ENCODE results near the gene NXPH4.

NXPH4 gene

DNA sequence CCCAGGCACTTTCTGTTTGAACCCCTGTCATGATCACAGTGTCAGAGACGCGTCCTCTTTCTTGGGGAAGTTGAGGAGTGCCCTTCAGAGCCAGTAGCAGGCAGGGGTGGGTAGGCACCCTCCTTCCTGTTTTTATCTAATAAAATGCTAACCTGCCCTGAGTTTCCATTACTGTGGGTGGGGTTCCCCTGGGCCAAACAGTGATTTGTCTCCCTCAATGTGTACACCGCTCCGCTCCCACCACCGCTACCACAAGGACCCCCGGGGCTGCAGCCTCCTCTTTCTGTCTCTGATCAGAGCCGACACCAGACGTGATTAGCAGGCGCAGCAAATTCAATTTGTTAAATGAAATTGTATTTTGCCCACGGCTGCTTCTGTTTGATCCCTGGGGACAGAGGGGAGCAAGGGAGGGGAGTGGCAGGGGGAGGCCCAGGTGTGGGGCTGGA is 18.0 kb downstream of the NXPH4 start:
- DNase-seq = no peak

DNA sequence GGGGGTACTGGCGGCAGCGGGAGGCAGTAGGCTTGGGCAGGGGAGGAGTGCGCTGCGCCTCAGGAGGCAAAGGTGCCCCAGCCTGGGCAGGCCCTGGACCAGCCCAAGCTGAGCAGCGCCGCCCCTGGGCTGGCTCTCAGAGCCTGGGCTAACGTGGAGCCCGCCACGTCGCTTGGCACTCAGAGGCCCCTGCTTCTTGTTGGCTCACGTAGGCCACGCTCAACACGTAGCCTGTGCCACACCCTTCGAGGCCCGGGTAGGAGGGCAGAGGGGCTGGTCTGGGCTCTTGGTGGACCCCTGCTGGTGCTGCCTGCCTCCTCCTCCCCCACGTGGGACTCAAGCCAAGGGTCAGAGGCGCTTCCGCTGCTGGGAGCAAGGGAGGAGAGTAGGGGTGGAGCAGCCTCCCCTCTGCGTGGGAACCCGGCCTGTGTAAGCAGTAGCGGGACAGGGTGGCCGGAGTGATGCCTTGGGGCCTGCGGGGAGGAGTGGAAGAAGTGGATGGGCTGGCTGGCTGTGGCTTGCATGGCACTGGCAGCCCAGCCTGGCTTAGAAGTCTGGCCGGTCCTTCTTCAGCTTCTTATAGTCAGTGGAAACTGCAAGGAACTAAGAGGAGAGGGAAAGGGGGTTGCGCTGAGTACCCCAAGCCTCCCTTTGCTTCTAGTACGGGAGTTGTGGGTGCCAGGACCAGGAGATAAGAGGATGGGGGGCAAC is 18.6 kb downstream of the NXPH4 start:
- DNase-seq = no peak

GRCh38 chr12:57235728-57236131 is 19.1 kb downstream of the NXPH4 start:
- DNase-seq = no peak

DNA sequence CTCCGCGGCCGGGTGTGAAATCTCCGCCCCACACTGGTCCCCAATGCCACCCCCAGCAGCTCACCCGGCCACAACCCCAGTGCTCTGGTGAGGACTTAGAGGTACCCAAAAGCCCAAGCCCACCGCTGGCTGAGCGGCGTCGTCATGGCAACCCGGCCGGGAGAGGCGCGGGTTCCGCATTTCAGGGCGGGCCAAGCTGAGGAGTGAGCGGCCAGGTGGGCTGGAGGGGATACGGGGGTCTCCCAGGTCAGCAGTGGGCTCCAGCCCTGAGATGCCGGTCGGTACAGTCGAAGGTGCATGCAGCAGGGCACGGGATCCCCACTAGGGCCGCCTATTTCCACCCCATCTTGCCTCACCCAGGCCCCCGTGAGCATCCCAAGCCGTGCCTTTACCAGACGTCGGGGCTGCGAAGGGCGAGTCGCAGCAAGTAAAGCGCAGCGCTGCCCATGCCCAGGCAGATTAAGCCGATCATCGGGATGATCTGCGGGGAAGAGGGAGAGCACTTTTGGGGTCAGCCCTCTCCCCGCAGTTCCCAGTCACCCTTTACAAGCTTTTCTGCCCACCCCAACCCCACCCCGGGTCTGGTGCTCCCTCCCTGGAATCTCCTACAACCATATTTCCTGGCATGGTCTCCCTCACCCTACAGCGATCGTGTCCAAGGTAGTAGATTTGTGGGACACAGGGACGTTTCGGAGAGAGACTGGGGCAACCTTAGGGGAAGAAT is 19.8 kb downstream of the NXPH4 start:
- DNase-seq = no peak

GRCh38 chr12:57236925-57237595 is 20.5 kb downstream of the NXPH4 start:
- DNase-seq = no peak

DNA sequence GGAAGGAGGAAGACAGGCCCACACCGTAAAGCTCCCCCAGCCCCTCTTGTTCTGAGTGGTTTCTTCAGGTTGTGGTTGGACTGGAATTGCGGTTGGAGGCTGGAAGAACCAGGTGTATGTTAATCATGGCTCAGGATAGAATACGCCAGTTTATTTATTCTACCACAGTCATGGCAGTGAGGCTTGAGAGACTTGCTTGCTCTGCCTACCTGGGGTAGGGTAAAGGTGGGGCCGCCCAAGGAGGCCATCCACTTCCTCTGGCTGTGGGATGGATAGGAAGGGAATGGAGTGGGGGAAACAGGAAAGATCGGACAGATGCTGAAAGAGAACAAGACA is 21.0 kb downstream of the NXPH4 start:
- DNase-seq = no peak

DNA sequence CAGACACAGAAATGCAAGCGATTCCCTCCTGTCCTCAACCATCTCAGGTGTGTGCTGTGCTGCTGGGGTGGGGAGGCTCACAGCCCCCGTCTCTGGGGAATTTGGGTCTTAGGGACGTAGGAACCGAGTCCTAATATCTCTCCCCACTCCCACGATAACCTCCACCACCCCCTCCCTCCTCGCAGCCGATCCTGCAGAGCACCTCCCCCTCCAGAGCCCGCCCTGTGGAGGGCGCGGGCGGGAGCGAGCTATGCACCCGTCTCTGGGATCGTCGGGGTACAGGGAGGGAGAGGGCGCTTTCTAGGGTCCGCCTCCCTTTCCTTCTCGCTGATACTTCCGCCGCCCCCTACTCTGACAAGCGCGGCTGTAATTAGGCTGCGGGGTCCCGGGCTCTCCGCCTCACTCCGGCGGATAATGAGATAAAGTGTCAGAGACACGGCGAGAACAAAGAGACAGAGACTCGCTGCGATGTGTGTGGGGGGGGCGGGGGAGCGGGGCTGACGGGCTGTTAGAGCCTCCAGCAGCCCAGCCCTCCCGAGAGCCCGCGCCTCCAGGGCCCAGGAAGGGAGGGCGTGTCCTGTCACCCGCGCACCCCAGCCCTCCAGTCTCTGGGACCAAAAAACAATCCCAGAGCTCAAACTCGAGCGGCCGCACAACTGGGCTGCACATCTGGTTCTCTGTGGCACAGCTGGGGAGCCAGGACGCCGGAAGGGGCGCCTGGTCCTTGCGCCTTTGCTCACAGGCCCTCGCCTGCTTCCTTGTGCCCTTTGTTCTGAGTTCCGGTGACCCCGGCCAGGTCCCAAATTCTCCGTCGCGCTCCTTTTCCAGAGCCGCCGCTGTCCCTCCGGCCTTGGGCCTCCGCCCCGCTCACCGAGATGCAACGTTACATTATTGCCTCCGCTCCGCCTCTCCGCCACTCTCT is 21.6 kb downstream of the NXPH4 start:
- DNase-seq = no peak

GRCh38 chr12:57238854-57239554 is 22.4 kb downstream of the NXPH4 start:
- DNase-seq = peak; percentile 49

GRCh38 chr12:57239587-57240065 is 23.0 kb downstream of the NXPH4 start:
- DNase-seq = no peak

- DNase-seq = no peak
These were observed 23.7 kb downstream of the NXPH4 start for GRCh38 chr12:57240066-57240921.

- DNase-seq = no peak
These were observed 24.4 kb downstream of the NXPH4 start for GRCh38 chr12:57240926-57241401.

DNA sequence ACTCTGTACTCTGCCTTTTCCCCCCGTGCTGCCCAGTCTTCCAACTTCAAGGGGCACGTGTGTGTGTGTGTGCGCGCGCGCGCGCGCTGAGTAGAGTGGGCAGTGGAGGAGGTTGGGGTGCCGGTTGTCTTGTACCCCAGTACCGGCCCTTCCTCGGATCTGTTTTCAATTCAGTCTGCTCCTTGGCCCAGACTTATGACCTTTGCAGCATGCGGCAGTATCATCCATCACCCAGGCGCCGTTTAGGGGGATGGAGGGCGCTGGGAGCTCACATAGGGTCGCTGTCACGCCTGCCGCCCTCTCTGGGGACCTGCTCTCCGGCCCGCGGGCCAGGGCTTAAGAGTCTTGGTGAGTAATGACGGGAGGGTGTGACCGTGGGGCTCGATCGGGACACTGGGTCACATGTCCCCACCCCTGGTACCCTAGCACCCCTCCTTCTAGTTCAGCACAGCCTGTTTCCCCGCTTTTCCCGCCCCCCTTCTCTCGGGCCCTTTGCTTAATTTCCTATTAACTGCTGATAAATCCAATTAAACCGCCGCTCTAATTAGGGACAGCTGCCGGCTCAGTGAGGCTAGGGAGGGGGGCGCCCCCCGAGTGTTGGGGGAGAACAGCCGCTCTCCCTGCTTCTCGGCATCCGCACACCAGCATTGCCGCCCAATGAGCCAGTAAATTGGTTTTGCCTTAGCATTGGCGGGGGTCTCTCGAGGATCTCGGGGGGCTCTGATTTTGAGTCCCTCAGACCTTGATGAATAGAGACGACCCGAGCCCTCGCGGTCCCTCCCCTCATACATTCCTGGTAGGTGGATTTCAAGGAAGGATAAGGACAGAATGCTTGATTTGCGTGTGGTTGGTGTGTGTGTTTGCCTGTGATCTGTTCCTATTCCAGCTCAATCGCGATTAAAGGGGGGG is 25.1 kb downstream of the NXPH4 start:
- DNase-seq = no peak

DNA sequence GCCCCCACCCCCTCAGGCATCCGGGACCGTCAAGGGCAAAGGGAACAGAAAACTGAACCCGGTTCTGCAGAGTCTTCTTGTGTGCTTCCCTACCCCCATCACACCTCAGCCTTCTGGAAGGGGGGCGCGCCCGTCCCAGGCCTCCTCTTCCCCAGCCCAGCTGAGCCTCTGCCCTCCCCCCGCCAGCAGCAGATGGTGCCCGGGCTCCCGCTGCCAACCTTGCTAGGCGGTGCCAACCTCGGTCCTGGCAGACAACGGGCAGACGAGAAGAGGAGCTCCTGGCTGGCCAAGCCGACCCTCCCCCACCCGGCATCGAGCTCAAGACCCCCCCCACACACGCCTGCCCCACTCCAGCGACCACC is 25.7 kb downstream of the NXPH4 start:
- no peak for DNase-seq

- no peak for DNase-seq
These were observed 26.3 kb downstream of the NXPH4 start for GRCh38 chr12:57242691-57243454.

DNA sequence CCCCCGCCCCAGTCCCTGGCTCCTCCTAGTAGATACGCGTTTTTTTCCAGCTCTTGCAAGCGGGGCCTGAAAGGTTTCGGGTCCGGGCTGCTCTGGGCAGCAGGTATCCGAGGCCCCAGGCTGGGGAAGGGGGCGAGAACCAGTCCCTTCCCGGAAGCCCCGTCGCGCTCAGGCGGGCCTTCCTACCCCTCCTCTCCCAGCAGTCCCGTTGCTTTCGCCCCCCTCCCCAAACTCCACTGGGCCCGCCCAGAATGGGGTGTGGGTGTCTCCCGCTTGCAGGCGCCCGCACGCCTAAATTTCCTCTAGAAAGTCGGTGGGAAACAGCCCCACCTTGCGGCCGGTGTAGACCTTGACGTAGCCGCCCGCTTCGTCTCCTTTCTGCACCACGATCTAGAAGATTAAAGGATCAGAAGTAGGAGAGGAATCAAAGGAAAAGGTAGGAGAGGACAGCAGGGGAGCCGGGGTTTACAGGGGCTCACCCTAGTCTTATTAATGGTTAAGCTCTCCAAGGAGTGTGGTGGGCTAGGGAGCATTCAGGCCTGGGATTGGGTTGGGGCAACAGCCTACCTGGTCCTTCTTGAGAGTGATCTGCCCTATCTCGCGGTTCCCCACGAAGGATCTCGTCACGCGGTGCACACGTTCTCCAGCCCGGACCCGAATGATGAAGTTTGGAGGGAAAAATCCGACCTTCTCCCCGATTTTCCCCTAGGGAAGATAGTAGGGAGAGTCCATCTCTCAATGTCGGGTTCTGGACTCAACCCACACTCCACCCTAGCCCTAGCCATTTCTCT is 27.1 kb downstream of the NXPH4 start:
- DNase-seq = peak; percentile 14

DNA sequence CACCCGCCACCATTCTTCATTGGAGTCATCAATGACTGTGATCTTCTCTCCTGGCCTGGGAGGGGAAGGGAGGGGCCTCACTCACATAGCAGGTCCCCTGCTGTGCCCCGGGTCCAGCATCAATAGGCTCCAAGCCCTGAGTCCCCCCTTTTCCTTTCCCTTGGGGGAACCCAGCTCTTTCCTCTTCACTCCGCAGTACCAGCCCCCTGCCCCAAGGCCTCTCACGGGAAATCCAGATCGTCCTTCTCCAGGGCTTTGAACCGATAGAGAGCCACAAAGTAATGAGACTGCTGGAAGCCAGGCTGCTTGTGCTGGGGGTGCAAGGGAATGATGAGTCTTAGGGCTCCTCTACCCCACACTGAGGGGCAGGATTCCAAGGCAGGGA is 27.7 kb downstream of the NXPH4 start:
- no peak for DNase-seq

GRCh38 chr12:57247041-57247440 is 30.4 kb downstream of the NXPH4 start:
- no peak for DNase-seq
